Tibial artery (tissue), 4 donors: Measurements from ENCODE around the gene MCC.
A peak's percentile ranks its signal among the peaks of the same experiment; 100 is the strongest.

Source experiments
- DNase-seq, 2 donors: peaks; one replicate each; pipeline ENCODE4 v3.0.0-alpha.2; 2019
- H3K27ac ChIP-seq, 2 donors: fragments of 200-600 bp; sonication (generic) in 1 of 2; 1 replicate in 1 of 2; 2 replicates in 1 of 2; pipeline ENCODE4 v1.5.1; 2018 to 2019; ENCODE audit warnings: mild to moderate bottlenecking in 1 of 2
- H3K27me3 ChIP-seq, 2 donors: fragments of 200-600 bp; sonication (generic) in 1 of 2; one replicate each; pipeline versions ENCODE4 v1.5.1 to v1.6.0; 2016 to 2019
- H3K36me3 ChIP-seq, 3 donors: fragments of 200-600 bp; sonication (generic) in 2 of 3; one replicate each; pipeline ENCODE4 v1.5.1; 2016 to 2019; ENCODE audit warnings: mild to moderate bottlenecking in 2 of 3
- H3K4me1 ChIP-seq, 4 donors: fragments of 200-600 bp; sonication (generic) in 2 of 4; 1 replicate in 3 of 4; 2 replicates in 1 of 4; pipeline ENCODE4 v1.5.1; 2016 to 2019
- H3K4me3 ChIP-seq, 2 donors: fragments of 200-600 bp; sonication (generic) in 1 of 2; 1 replicate in 1 of 2; 2 replicates in 1 of 2; pipeline ENCODE4 v1.5.1; 2018 to 2019; ENCODE audit warnings: mild to moderate bottlenecking in 2 of 2
- H3K9me3 ChIP-seq, 3 donors: fragments of 200-600 bp; sonication (generic) in 1 of 3; one replicate each; pipeline ENCODE4 v1.5.1; 2016 to 2019
- intact Hi-C: fragments of 100-400 bp; cut with DNase I; formaldehyde crosslinking; loops from one replicate; pipeline ENCODE4 v1.15.0; 2023; ENCODE audit warnings: low total_unique reads
- TF ChIP-seq, protein P1 (sequence below), 2 experiments: fragments of 200-600 bp in 1 of 2; fragments of 450-650 bp in 1 of 2; IDR thresholded peaks; one replicate each; pipeline ENCODE4 v1.5.1; 2017 to 2019; ENCODE audit warnings: antibody characterized with exemption in 2 of 2, mild to moderate bottlenecking in 1 of 2, moderate library complexity in 1 of 2

The MCC gene

DNA sequence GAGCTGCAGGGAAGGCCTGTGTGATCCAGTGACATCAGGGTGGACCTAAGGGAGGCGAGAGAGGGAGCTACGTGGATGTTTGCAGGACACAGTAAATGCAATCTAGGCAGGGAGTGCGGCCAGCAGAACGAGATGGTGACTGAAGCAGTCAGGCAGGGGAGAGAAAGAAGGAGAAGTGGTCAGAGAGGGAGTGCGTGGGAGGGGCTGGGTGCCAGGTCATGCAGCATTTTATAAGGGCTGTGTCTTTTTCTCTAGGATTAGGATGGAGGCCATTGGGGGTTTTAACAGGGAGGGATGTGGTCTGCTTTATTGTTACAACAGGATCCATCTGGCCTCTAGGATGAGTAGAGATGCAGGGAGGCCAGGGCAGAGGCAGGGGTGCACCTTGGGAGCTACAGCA, 431.3 kb downstream of the MCC start:
- no peaks in the 10 kb centered on the region for H3K9me3 ChIP-seq
- peaks cover 0 to 8% (median 0%) of the 10 kb centered on the region in 3 donors for H3K36me3 ChIP-seq
- no peak for DNase-seq
- TF ChIP-seq, protein P1, sequence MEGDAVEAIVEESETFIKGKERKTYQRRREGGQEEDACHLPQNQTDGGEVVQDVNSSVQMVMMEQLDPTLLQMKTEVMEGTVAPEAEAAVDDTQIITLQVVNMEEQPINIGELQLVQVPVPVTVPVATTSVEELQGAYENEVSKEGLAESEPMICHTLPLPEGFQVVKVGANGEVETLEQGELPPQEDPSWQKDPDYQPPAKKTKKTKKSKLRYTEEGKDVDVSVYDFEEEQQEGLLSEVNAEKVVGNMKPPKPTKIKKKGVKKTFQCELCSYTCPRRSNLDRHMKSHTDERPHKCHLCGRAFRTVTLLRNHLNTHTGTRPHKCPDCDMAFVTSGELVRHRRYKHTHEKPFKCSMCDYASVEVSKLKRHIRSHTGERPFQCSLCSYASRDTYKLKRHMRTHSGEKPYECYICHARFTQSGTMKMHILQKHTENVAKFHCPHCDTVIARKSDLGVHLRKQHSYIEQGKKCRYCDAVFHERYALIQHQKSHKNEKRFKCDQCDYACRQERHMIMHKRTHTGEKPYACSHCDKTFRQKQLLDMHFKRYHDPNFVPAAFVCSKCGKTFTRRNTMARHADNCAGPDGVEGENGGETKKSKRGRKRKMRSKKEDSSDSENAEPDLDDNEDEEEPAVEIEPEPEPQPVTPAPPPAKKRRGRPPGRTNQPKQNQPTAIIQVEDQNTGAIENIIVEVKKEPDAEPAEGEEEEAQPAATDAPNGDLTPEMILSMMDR (IDR thresholded peaks at IDR 0.05): no peak
- H3K4me3 ChIP-seq: no peak overlapping the region
- H3K27ac ChIP-seq: no peak overlapping the region
- H3K4me1 ChIP-seq: peaks cover 0 to 6% (median 2%) of the 10 kb centered on the region in 4 donors
- intact Hi-C loops: no loop called here
- H3K27me3 ChIP-seq: no peaks in the 10 kb centered on the region

DNA sequence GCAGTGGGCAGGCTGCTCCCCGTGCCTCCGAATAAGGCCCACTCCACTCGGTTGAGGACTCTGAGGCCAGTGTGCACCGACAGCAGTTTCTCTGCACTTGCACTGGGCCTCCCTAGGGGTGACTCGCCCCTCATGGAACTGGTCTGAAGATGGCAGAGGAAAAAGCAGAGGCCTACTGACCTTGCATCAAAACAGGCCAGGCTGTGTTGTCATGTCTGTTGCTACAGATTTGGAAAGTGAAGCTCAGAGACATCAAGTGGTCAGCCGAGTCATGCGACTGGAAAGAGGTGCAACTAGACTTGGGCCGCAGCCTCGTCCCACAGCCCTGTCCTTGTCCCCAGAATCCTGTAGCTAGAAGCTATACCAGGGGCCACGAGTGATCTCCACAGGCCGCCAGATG, 433.4 kb downstream of the MCC start:
- TF ChIP-seq, protein P1 (IDR thresholded peaks at IDR 0.05): no peak
- intact Hi-C loops: no loop called here
- no peak for DNase-seq

DNA sequence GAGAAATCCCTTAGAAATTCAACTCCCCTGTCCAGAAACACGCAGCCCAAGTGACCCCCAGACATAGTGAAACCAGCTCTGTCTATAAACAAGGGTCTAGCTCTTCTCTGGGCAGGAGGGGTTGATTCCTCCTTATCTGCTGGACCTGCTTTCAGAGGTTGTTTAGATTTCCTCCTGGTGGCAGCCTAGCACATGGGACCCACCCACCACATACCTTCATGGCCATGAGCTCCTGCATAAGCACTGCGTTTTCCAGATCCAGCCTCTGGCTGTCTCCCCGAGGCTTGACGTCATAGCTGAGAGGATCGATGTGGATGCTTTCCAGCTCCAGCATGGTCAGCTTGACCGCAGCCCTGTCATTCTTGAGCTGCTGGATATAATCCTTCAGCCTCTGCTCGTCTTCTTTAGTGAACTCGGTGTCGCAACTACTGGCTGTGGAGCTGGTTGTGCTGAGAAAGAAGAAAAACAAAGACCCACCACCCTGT, 434.7 kb downstream of the MCC start:
- no peak overlapping the region for H3K4me3 ChIP-seq
- no peak overlapping the region for H3K27ac ChIP-seq
- intact Hi-C loops: no loop called here
- H3K27me3 ChIP-seq: no peaks in the 10 kb centered on the region
- peaks cover 0 to 20% (median 11%) of the 10 kb centered on the region in 4 donors for H3K4me1 ChIP-seq
- TF ChIP-seq, protein P1 (IDR thresholded peaks at IDR 0.05): no peak
- no peaks in the 10 kb centered on the region for H3K9me3 ChIP-seq
- peaks cover 0 to 15% (median 0%) of the 10 kb centered on the region in 3 donors for H3K36me3 ChIP-seq
- no peak for DNase-seq

More for the DNA sequence above, 433.4 kb downstream of the MCC start:
- Histone ChIP-seq H3K4me1 (peaks cover 0 to 20% (median 11%) of the 10 kb centered on the region in 4 donors), H3K27me3 (no peaks in the 10 kb centered on the region), H3K4me3 (no peak overlapping the region), H3K27ac (no peak overlapping the region), H3K9me3 (no peaks in the 10 kb centered on the region), H3K36me3 (peaks cover 0 to 8% (median 0%) of the 10 kb centered on the region in 3 donors)

DNA sequence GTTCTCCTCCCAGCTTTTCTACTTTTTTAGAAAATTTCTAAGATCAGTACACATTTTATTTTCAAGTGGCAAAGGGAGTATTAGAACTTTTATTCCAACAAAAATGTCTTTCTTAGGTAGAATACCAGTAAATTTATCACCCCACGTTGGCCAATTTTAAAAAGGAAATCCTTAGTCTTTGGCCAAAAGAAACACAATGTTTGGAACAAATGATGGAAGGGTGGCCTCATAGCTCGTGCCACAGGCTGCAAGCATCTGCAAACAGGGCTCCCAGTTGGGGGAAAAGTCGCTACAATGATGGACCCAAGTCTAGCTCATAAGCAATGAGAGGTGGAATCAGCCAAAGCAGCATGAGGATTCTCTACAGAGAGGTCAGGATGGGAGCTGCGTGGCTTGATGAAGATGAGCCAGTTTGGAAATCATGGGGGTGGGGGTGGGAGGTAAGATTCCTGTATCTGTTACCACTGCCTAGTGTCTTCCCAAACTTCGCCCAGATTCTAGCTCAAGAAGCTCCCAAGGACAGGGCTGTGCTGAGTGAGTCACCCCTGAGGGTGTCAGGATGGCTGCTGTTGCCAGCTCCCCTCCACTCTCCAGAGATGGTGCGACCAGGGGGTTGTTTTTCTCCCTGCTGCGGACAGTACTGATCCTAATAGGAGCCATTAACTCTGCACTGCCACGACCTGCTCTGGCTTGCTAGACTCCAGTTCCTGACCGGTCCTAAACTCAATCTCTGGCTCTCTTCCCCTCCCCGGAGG, 436.0 kb downstream of the MCC start:
- Histone ChIP-seq H3K36me3 (peaks cover 0 to 26% (median 0%) of the 10 kb centered on the region in 3 donors), H3K27me3 (no peaks in the 10 kb centered on the region), H3K9me3 (no peaks in the 10 kb centered on the region), H3K4me1 (peaks cover 0 to 20% (median 11%) of the 10 kb centered on the region in 4 donors), H3K4me3 (no peak overlapping the region), H3K27ac (no peak overlapping the region)
- TF ChIP-seq, protein P1 (IDR thresholded peaks at IDR 0.05): no peak
- intact Hi-C loops: no loop called here
- DNase-seq: no peak

DNA sequence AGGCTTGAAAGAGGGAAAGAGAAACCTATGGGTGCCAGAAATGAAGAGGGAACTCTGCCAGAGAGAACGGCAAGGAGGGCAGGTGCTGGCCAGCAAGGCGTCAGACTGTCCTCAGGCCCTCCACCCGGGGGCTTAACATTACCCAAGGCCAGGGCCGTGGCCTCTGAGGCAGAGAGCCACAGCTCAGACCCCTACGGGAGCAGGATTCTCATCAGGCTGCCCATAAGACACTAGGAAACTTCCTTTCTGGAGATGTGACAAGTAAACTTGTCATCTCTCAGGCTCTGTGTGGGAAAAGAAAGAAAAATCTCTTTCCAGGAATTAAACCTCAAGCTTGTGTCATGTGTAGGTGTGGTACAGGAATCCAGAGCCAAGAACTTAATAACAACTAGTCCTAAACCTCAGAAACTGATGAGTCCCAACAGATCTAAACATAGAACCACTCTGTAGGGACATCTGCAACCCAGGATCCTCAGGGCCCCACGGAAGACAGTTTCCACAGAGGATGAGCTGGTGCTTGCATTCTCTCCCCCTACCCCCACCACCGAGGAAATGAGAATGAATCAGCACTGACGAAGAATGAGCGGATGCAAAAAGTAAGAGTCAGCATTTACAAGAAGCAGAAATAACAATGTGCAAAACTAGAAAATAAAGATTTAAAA, 437.4 kb downstream of the MCC start:
- no peaks in the 10 kb centered on the region for H3K27me3 ChIP-seq
- no peaks in the 10 kb centered on the region for H3K9me3 ChIP-seq
- intact Hi-C loops: no loop called here
- peak; percentile 37 to 56 for DNase-seq
- H3K27ac ChIP-seq: no peak overlapping the region
- H3K36me3 ChIP-seq: peaks cover 0 to 28% (median 0%) of the 10 kb centered on the region in 3 donors
- TF ChIP-seq, protein P1 (IDR thresholded peaks at IDR 0.05): no peak
- no peak overlapping the region for H3K4me3 ChIP-seq
- peaks cover 0 to 20% (median 11%) of the 10 kb centered on the region in 4 donors for H3K4me1 ChIP-seq
